Lung (tissue), 12 donors: ENCODE results near the gene ADK. TPM values are rescaled to one million over a fixed set of nuclear protein-coding genes. Genes with fewer than 3 reads are reported as not detected.

Source experiments
- ATAC-seq: fragments of 200-7000 bp; cut with Tn5 transposase; one replicate; pipeline ENCODE4 v1.9.1; 2020; ENCODE audit warnings: moderate number of reproducible peaks; ENCODE audit not compliant: insufficient read depth, low FRiP score
- DNase-seq, 3 donors: peaks; one replicate each; pipeline ENCODE4 v3.0.0-alpha.2; 2013 to 2017
- H3K27ac ChIP-seq, 2 donors: one replicate each; pipeline ENCODE4 v1.5.1; 2013; ENCODE audit warnings: mild to moderate bottlenecking in 2 of 2, moderate library complexity in 2 of 2, control low read depth in 1 of 2, inconsistent platforms in 1 of 2, low read depth in 1 of 2, low read length in 1 of 2
- H3K27me3 ChIP-seq, 3 donors: one replicate each; pipeline ENCODE4 v1.5.1; 2013; ENCODE audit warnings: low read length in 2 of 3; ENCODE audit not compliant: control insufficient read depth in 3 of 3, insufficient read depth in 3 of 3
- H3K36me3 ChIP-seq, 4 donors: one replicate each; pipeline ENCODE4 v1.5.1; 2013; ENCODE audit warnings: low read length in 4 of 4, mild to moderate bottlenecking in 1 of 4, moderate library complexity in 1 of 4; ENCODE audit not compliant: control insufficient read depth in 4 of 4, insufficient read depth in 4 of 4
- H3K4me1 ChIP-seq, 5 donors: one replicate each; pipeline ENCODE4 v1.5.1; 2013; ENCODE audit warnings: low read length in 5 of 5, mild to moderate bottlenecking in 2 of 5, moderate library complexity in 1 of 5; ENCODE audit not compliant: control insufficient read depth in 5 of 5, insufficient read depth in 5 of 5
- H3K4me3 ChIP-seq: one replicate; pipeline ENCODE4 v1.5.1; 2013; ENCODE audit warnings: mild to moderate bottlenecking, control low read depth, moderate library complexity
- H3K9ac ChIP-seq, 2 donors: one replicate each; pipeline ENCODE4 v1.5.1; 2013; ENCODE audit warnings: low read length in 2 of 2, control low read depth in 1 of 2; ENCODE audit not compliant: insufficient read depth in 1 of 2
- H3K9me3 ChIP-seq, 4 donors: one replicate each; pipeline ENCODE4 v1.5.1; 2013; ENCODE audit warnings: low read length in 3 of 4, mild to moderate bottlenecking in 1 of 4, moderate library complexity in 1 of 4; ENCODE audit not compliant: control insufficient read depth in 4 of 4, insufficient read depth in 3 of 4
- CTCF ChIP-seq: IDR thresholded peaks from 2 replicates; pipeline ENCODE4 v1.5.1; 2012; ENCODE audit warnings: mild to moderate bottlenecking; ENCODE audit errors: control extremely low read depth, extremely low read depth
- WGBS, 2 donors: extraction: QIAGEN DNeasy Blood & Tissue Kit; methylation state at CpG; one replicate each; pipeline ENCODE4 v1.1.7; 2013; 5-methylcytosine and 5-hydroxymethylcytosine counted together
- polyA plus RNA-seq, 2 donors: library from polyadenylated mRNA; stranded (reverse); fragments of 200-250 nt; gene quantifications; one replicate each; pipeline ENCODE4 v1.2.1, GENCODE V29; 2013
- total RNA-seq, 2 donors: library from RNA; depleted of rRNA in 1 of 2; stranded (reverse); fragments of >200 nt in 1 of 2; gene quantifications; one replicate each; pipeline ENCODE4 v1.2.1, GENCODE V29; 2014 to 2021
- donor health status: control.
- donor health status: control.
- donor health status: Bipolar disorder and iron deficiency.
- donor health status: healthy.
- donor health status: DM: yes; HTN: yes; CAD: no.

ADK gene
- total and polyA plus RNA-seq, 4 donors = 31.6 to 82.3 (median 42.9) TPM

GRCh38 chr10:74425456-74426001 lies 274.5 kb downstream of the ADK start:
- WGBS, 2 donors = 94 to 96% methylated on average over 2 of the region's 2 CpGs
- H3K9ac ChIP-seq = no peak overlapping the region
- no peaks in the 10 kb centered on the region for H3K27me3 ChIP-seq
- H3K36me3 ChIP-seq = peaks cover 0 to 4% (median 0%) of the 10 kb centered on the region in 4 donors
- DNase-seq (no peak), ATAC-seq (no peak)
- no peaks in the 10 kb centered on the region for H3K4me1 ChIP-seq
- H3K4me3 ChIP-seq = no peak overlapping the region
- TF ChIP-seq CTCF = no peak
- no peak overlapping the region for H3K27ac ChIP-seq
- H3K9me3 ChIP-seq = no peaks in the 10 kb centered on the region

GRCh38 chr10:74431816-74432215 lies 280.8 kb downstream of the ADK start:
- DNase-seq = no peak
- no peak overlapping the region for H3K27ac ChIP-seq
- H3K4me1 ChIP-seq = peaks cover 0 to 11% (median 0%) of the 10 kb centered on the region in 5 donors
- no peak overlapping the region for H3K4me3 ChIP-seq
- 95 to 96% methylated on average over 4 of the region's 4 CpGs for WGBS, 2 donors
- no peaks in the 10 kb centered on the region for H3K9me3 ChIP-seq
- no peak for ATAC-seq
- TF ChIP-seq CTCF = no peak
- H3K36me3 ChIP-seq = no peaks in the 10 kb centered on the region
- H3K9ac ChIP-seq = no peak overlapping the region
- no peaks in the 10 kb centered on the region for H3K27me3 ChIP-seq

GRCh38 chr10:74432841-74433594 lies 282.0 kb downstream of the ADK start:
- Histone ChIP-seq H3K27ac (no peak overlapping the region), H3K9me3 (no peaks in the 10 kb centered on the region), H3K36me3 (no peaks in the 10 kb centered on the region), H3K4me3 (no peak overlapping the region), H3K4me1 (peaks cover 0 to 11% (median 0%) of the 10 kb centered on the region in 5 donors), H3K9ac (no peak overlapping the region), H3K27me3 (no peaks in the 10 kb centered on the region)
- no peak for TF ChIP-seq CTCF
- peak in 2 of 3 donors; percentile 21 to 47 for DNase-seq
- 39 to 63% methylated on average over 1 of the region's 1 CpG for WGBS, 2 donors
- ATAC-seq = peak; percentile 34
